A549 (cell line): ENCODE measurements around the gene PRX. TPM values are rescaled to one million over a fixed set of nuclear protein-coding genes. Genes with fewer than 3 reads are reported as not detected.

Experiments used
- ATAC-seq, 2 experiments: fragments of 200-7000 bp in 1 of 2; fragments of >200 bp in 1 of 2; cut with Nextera tagmentation in 1 of 2; cut with Tn5 transposase in 1 of 2; 3 replicates each; pipeline versions ENCODE4 v1.8.0 to v1.9.1; 2018 to 2020; ENCODE audit warnings: mild to moderate bottlenecking in 1 of 2, moderate library complexity in 1 of 2
- CTCF ChIA-PET: fragments of 300-600 bp; sonication (Branson Sonifier 250); formaldehyde crosslinking; extraction: SDS; loops from one replicate; lab custom pipeline; 2021; ENCODE audit warnings: antibody characterized with exemption, inconsistent platforms; lab: Yijun Ruan, JAX
- POLR2A ChIA-PET: fragments of 350-600 bp; formaldehyde crosslinking; extraction: SDS; loops from one replicate; lab custom pipeline; 2021; ENCODE audit warnings: antibody characterized with exemption, inconsistent platforms; lab: Yijun Ruan, JAX
- DNase-seq, 2 experiments: peaks; one replicate each; pipeline versions ENCODE4 v3.0.0 to v3.0.0-alpha.2; 2011 to 2016; ENCODE audit warnings: low read depth in 1 of 2, low spot score in 1 of 2
- FAIRE-seq: peaks from 2 replicates; lab custom pipeline; 2011; peaks lifted over from hg19 to GRCh38; lab: Jason Lieb, UNC
- H3K27ac ChIP-seq, 2 experiments: fragments of >200 bp; sonication (Bioruptor Twin); formaldehyde crosslinking; 3 replicates each; pipeline ENCODE4 v1.5.1; 2016 to 2017
- H3K4me1 ChIP-seq: fragments of >200 bp; sonication (Bioruptor Twin); formaldehyde crosslinking; 3 replicates; pipeline ENCODE4 v1.6.1; 2016
- H3K4me2 ChIP-seq: fragments of >200 bp; sonication (Bioruptor Twin); formaldehyde crosslinking; 3 replicates; pipeline ENCODE4 v1.6.1; 2016
- H3K4me3 ChIP-seq: fragments of >200 bp; sonication (Bioruptor Twin); formaldehyde crosslinking; 3 replicates; pipeline ENCODE4 v1.5.1; 2016
- H3K9me3 ChIP-seq: fragments of >200 bp; sonication (Bioruptor Twin); formaldehyde crosslinking; 3 replicates; pipeline ENCODE4 v1.6.1; 2016
- ATOH8 ChIP-seq: fragments of 250-450 bp; sonication (Bioruptor Pico); IDR thresholded peaks from 2 replicates; pipeline ENCODE4 v1.5.0; 2020; ENCODE audit warnings: low read depth, mild to moderate bottlenecking, moderate library complexity
- BHLHE40 ChIP-seq: IDR thresholded peaks from 2 replicates; pipeline ENCODE4 v1.6.1; 2012; ENCODE audit warnings: low read depth, low read length, inconsistent platforms
- CHD4 ChIP-seq: fragments of 200-600 bp; sonication (generic); IDR thresholded peaks from 2 replicates; pipeline ENCODE4 v1.6.1; 2016; ENCODE audit warnings: antibody characterized with exemption, mild to moderate bottlenecking, borderline replicate concordance
- E2F6 ChIP-seq: IDR thresholded peaks from 2 replicates; pipeline ENCODE4 v1.6.1; 2012; ENCODE audit warnings: low read depth, borderline replicate concordance
- ESRRA ChIP-seq: fragments of 150-350 bp; IDR thresholded peaks from 2 replicates; pipeline ENCODE4 v1.6.1; 2014; ENCODE audit warnings: mild to moderate bottlenecking, low read length, borderline replicate concordance
- FOXS1 ChIP-seq: fragments of 250-450 bp; sonication (Bioruptor Pico); IDR thresholded peaks from 2 replicates; pipeline ENCODE4 v1.5.0; 2020; ENCODE audit warnings: mild to moderate bottlenecking, moderate library complexity
- GATA3 ChIP-seq: IDR thresholded peaks from 2 replicates; pipeline ENCODE4 v1.6.1; 2012; ENCODE audit warnings: borderline replicate concordance
- HDAC2 ChIP-seq: fragments of 200-600 bp; sonication (generic); IDR thresholded peaks from 2 replicates; pipeline ENCODE4 v1.6.1; 2016
- HOXB5 ChIP-seq: fragments of 250-450 bp; sonication (Bioruptor Pico); IDR thresholded peaks from 2 replicates; pipeline ENCODE4 v1.5.0; 2020; ENCODE audit warnings: mild to moderate bottlenecking, moderate library complexity
- KDM1A ChIP-seq: fragments of 200-600 bp; sonication (generic); IDR thresholded peaks from 2 replicates; pipeline ENCODE4 v1.6.1; 2016; ENCODE audit warnings: low read depth, mild to moderate bottlenecking
- KDM5A ChIP-seq: fragments of 200-600 bp; sonication (generic); IDR thresholded peaks from 2 replicates; pipeline ENCODE4 v1.6.1; 2016; ENCODE audit warnings: antibody characterized with exemption, mild to moderate bottlenecking
- MAFK ChIP-seq: fragments of 450-650 bp; IDR thresholded peaks from 2 replicates; pipeline ENCODE4 v1.6.1; 2014; ENCODE audit not compliant: partially characterized antibody
- PBX3 ChIP-seq: IDR thresholded peaks from 2 replicates; pipeline ENCODE4 v1.6.1; 2012
- POLR2AphosphoS2 ChIP-seq: conservative IDR thresholded peaks from 2 replicates; pipeline ENCODE4 v1.6.1; 2012; ENCODE audit warnings: low read length, improper control_type of control experiment, inconsistent platforms
- RAD21 ChIP-seq, 2 experiments: fragments of >200 bp in 1 of 2; sonication (Bioruptor Twin) in 1 of 2; formaldehyde crosslinking in 1 of 2; IDR thresholded peaks in 1 of 2; conservative IDR thresholded peaks in 1 of 2; 2 replicates in 1 of 2; 3 replicates in 1 of 2; pipeline ENCODE4 v1.6.1; 2012 to 2018; ENCODE audit warnings: inconsistent platforms in 1 of 2
- RARB ChIP-seq: fragments of 250-450 bp; sonication (Bioruptor Pico); IDR thresholded peaks from 2 replicates; pipeline ENCODE4 v1.8.0; 2021; ENCODE audit warnings: mild to moderate bottlenecking, moderate library complexity
- RNF2 ChIP-seq: fragments of 200-600 bp; sonication (generic); IDR thresholded peaks from 2 replicates; pipeline ENCODE4 v1.6.1; 2016; ENCODE audit warnings: low read depth, mild to moderate bottlenecking, antibody characterized with exemption, moderate library complexity, borderline replicate concordance
- SMC3 ChIP-seq: fragments of >200 bp; sonication (Bioruptor Twin); formaldehyde crosslinking; IDR thresholded peaks from 3 replicates; pipeline ENCODE4 v1.6.1; 2018; ENCODE audit warnings: inconsistent platforms
- TP53 ChIP-seq: fragments of 250-450 bp; sonication (Bioruptor Pico); IDR thresholded peaks from 2 replicates; pipeline ENCODE4 v1.5.0; 2021; ENCODE audit warnings: mild to moderate bottlenecking, moderate library complexity
- USF2 ChIP-seq: fragments of 450-650 bp; IDR thresholded peaks from 2 replicates; pipeline ENCODE4 v1.6.1; 2014; ENCODE audit warnings: antibody characterized with exemption
- ZSCAN20 ChIP-seq: fragments of 250-450 bp; sonication (Bioruptor Pico); IDR thresholded peaks from 2 replicates; pipeline ENCODE4 v1.8.0; 2022; ENCODE audit warnings: mild to moderate bottlenecking, moderate library complexity
- WGBS: methylation state at CpG from one replicate; pipeline ENCODE4 v1.1.6; 2017; ENCODE audit errors: missing lambda C conversion rate; 5-methylcytosine and 5-hydroxymethylcytosine counted together
- polyA minus RNA-seq: library from RNA; depleted of rRNA, polyadenylated mRNA; stranded (reverse); fragments of >200 nt; gene quantifications from 2 replicates; pipeline ENCODE4 v1.2.3, GENCODE V29; 2011; rRNA and poly(A)+ RNA removed
- polyA plus RNA-seq, 4 experiments: library from polyadenylated mRNA; depleted of rRNA in 3 of 4; stranded (reverse); fragments of >200 nt; fragmentation: RNase III in 1 of 4; extraction: RNeasy Plus Mini Kit Qiagen cat#74134 plus additional on column Dnase treatment in 1 of 4; gene quantifications; 2 replicates in 3 of 4; 3 replicates in 1 of 4; pipeline ENCODE4 v1.2.3, GENCODE V29; 2011 to 2017

PRX gene
- 1.5 and 1.6 TPM in 2 replicates for polyA plus RNA-seq (2011; rRNA removed)
- 0.91 and 1.1 TPM in 2 replicates for polyA plus RNA-seq (2012; cell fraction: cytosol; rRNA removed)
- polyA plus RNA-seq (2012; cell fraction: nucleus; rRNA removed): 1.7 and 1.8 TPM in 2 replicates
- 1.3 to 1.8 TPM (median 1.8 TPM) in 3 replicates for polyA plus RNA-seq (2017; fragmentation: RNase III; extraction: RNeasy Plus Mini Kit Qiagen cat#74134 plus additional on column Dnase treatment)
- polyA minus RNA-seq: 0.87 and 1.1 TPM in 2 replicates

GRCh38 chr19:40413291-40413845, at the start of gene PRX:
PRX (minus strand) TSS chr19:40413378; CDS start chr19:40407932, 5,446 bp downstream.
- ChIA-PET CTCF (interaction anchor here (0.7 to 26.4 kb wide), 11 partner anchors 5 to 274 kb away, joined by 3 to 950 read pairs (median 6); partner anchors contain the start of genes BLVRB, PRX, SERTAD1 and SERTAD3), POLR2A (interaction anchor here (1.9 to 6.2 kb wide), 2 partner anchors 10 to 13 kb away, joined by 10 to 47 read pairs; partner anchors contain the start of gene SERTAD1)
- FAIRE-seq: no peak
- no peak for DNase-seq
- Histone ChIP-seq H3K4me3 (no peak within 1 kb of the TSS), H3K27ac (no peak within 1 kb of the TSS), H3K9me3 (no peaks in the 10 kb centered on the region), H3K4me1 (peaks cover 21% of the 10 kb centered on the region), H3K4me2 (no peak within 1 kb of the TSS)
- 67% methylated on average over 18 of the region's 18 CpGs for WGBS
- TF ChIP-seq GATA3 (no peak), USF2 (no peak), FOXS1 (no peak), CHD4 (no peak), KDM1A (peak; percentile 18; the same call in 1 of the 2 replicates), E2F6 (no peak), RARB (CRISPR knock-in tag) (no peak), ATOH8 (CRISPR knock-in tag) (no peak)
- ATAC-seq: no peak

- FAIRE-seq: no peak
Measured at GRCh38 chr19:40461669-40462221, 48.6 kb upstream of the PRX start.

GRCh38 chr19:40460185-40460584, 47.0 kb upstream of the PRX start:
- Histone ChIP-seq H3K4me1 (peaks cover 29% of the 10 kb centered on the region), H3K4me3 (no peak overlapping the region)
- FAIRE-seq (no peak), DNase-seq (no peak)
- TF ChIP-seq TP53 (CRISPR knock-in tag) (no peak), SMC3 (no peak), ESRRA (no peak), ATOH8 (CRISPR knock-in tag) (no peak), PBX3 (no peak), KDM5A (no peak), KDM1A (no peak), POLR2AphosphoS2 (no peak), USF2 (no peak), HDAC2 (no peak), ZSCAN20 (no peak), RAD21 (conservative IDR thresholded peaks at IDR 0.05 in 1 of 2, IDR thresholded peaks at IDR 0.05 in 1 of 2) (no peak), BHLHE40 (no peak), RNF2 (no peak)
- TF ChIP-seq, all 56 proteins: peak for 0
- ChIA-PET CTCF (interaction anchor here (0.8 to 46.6 kb wide), 6 partner anchors 6 to 175 kb away, joined by 3 to 950 read pairs (median 4); partner anchors contain the start of genes PRX and SERTAD1), POLR2A (interaction anchor here (0.6 kb wide), 1 partner anchor 270 kb away, joined by 3 read pairs; no protein-coding TSS in a partner anchor)
- no peak for ATAC-seq
- Histone ChIP-seq H3K4me2 (no peak overlapping the region), H3K27ac (no peak overlapping the region), H3K9me3 (no peaks in the 10 kb centered on the region)
- WGBS: 95% methylated on average over 3 of the region's 3 CpGs

More at GRCh38 chr19:40461669-40462221, 48.6 kb upstream of the PRX start:
- 74% methylated on average over 7 of the region's 7 CpGs for WGBS
- Histone ChIP-seq H3K4me2 (no peak overlapping the region), H3K9me3 (no peaks in the 10 kb centered on the region), H3K27ac (peak overlapping the region in 1 of 2 experiments; percentile 27; a peak in 2 of 6 replicates), H3K4me3 (no peak overlapping the region), H3K4me1 (peaks cover 37% of the 10 kb centered on the region)
- TF ChIP-seq HOXB5 (CRISPR knock-in tag): no peak
- TF ChIP-seq MAFK: peak; percentile 25
- POLR2A ChIA-PET: interaction anchor here (0.7 to 5.3 kb wide), 3 partner anchors 19 to 114 kb away, joined by 3 to 68 read pairs (median 52); partner anchors contain the start of genes C19orf47, SERTAD1 and SERTAD3
- ATAC-seq (no peak), DNase-seq (peak in 1 of 2 experiments; percentile 58)
- CTCF ChIA-PET: interaction anchor here (0.7 to 46.6 kb wide), 16 partner anchors 8 to 181 kb away, joined by 3 to 950 read pairs (median 32); partner anchors contain the start of genes LTBP4, PRX and SERTAD1
